Heart left ventricle (tissue), 16 donors: ENCODE data around the gene FOXP1. TPM values are rescaled to one million over a fixed set of nuclear protein-coding genes. Genes with fewer than 3 reads are reported as not detected.
A peak's percentile ranks its signal among the peaks of the same experiment; 100 is the strongest.

Experiments
- ATAC-seq, 4 donors: fragments of 200-7000 bp; cut with Tn5 transposase; one replicate each; pipeline ENCODE4 v1.9.1; 2020 to 2022; ENCODE audit warnings: moderate library complexity in 4 of 4, mild to moderate bottlenecking in 3 of 4, moderate number of reproducible peaks in 1 of 4
- DNase-seq, 5 donors: peaks; one replicate each; pipeline ENCODE4 v3.0.0-alpha.2; 2020
- H3K27ac ChIP-seq, 12 donors: fragments of 200-600 bp; sonication (generic) in 4 of 12; one replicate each; pipeline versions ENCODE4 v1.5.0 to v1.8.0; 2016 to 2022; ENCODE audit warnings: mild to moderate bottlenecking in 2 of 12
- H3K27me3 ChIP-seq, 9 donors: fragments of 200-600 bp; sonication (generic) in 2 of 9; one replicate each; pipeline versions ENCODE4 v1.5.1 to v1.8.0; 2016 to 2022; ENCODE audit warnings: mild to moderate bottlenecking in 3 of 9
- H3K36me3 ChIP-seq, 9 donors: fragments of 200-600 bp; sonication (generic) in 2 of 9; one replicate each; pipeline versions ENCODE4 v1.5.0 to v1.8.0; 2018 to 2022; ENCODE audit warnings: mild to moderate bottlenecking in 2 of 9
- H3K4me1 ChIP-seq, 12 donors: fragments of 200-600 bp; sonication (generic) in 4 of 12; one replicate each; pipeline versions ENCODE4 v1.5.0 to v1.8.0; 2016 to 2022; ENCODE audit warnings: mild to moderate bottlenecking in 3 of 12
- H3K4me3 ChIP-seq, 12 donors: fragments of 200-600 bp; sonication (generic) in 4 of 12; one replicate each; pipeline versions ENCODE4 v1.5.0 to v1.8.0; 2017 to 2022; ENCODE audit warnings: mild to moderate bottlenecking in 9 of 12, moderate library complexity in 4 of 12
- H3K9me3 ChIP-seq, 12 donors: fragments of 200-600 bp; sonication (generic) in 4 of 12; one replicate each; pipeline versions ENCODE4 v1.5.0 to v1.8.0; 2016 to 2022; ENCODE audit warnings: mild to moderate bottlenecking in 1 of 12
- POLR2A ChIP-seq, 2 donors: fragments of 450-650 bp; IDR thresholded peaks; one replicate each; pipeline ENCODE4 v1.6.1; 2017; ENCODE audit warnings: antibody characterized with exemption in 2 of 2, mild to moderate bottlenecking in 2 of 2, moderate library complexity in 2 of 2
- WGBS, 4 donors: extraction: QIAGEN DNeasy Blood & Tissue Kit in 2 of 4; methylation state at CpG; one replicate each; pipeline versions ENCODE4 v1.1.5 to v1.1.7; 2013 to 2018; 5-methylcytosine and 5-hydroxymethylcytosine counted together
- intact Hi-C, 10 donors: fragments of 100-400 bp; cut with DNase I; formaldehyde crosslinking; loops; one replicate each; pipeline versions ENCODE4 v1.11.1 to v1.14.2; 2022
- polyA plus RNA-seq, 2 donors: library from polyadenylated mRNA; stranded (reverse); fragments of 200-250 nt; gene quantifications; one replicate each; pipeline ENCODE4 v1.2.3, GENCODE V29; 2013
- total RNA-seq, 9 donors: library from RNA; depleted of rRNA in 2 of 9; stranded (reverse); fragments of >200 nt in 2 of 9; fragmentation: NEBNext Ultra II Directional in 3 of 9; extraction: Animal tissue kit (Norgen Biotek cat#: 25700) in 3 of 9; gene quantifications; one replicate each; pipeline versions ENCODE4 v1.1.0 to v1.2.4, GENCODE V29; 2016 to 2023
- TF ChIP-seq, protein P1 (sequence below), 12 donors: fragments of 200-600 bp; sonication (generic) in 4 of 12; IDR thresholded peaks; one replicate each; pipeline versions ENCODE4 v1.5.0 to v1.8.0; 2018 to 2022; ENCODE audit warnings: antibody characterized with exemption in 12 of 12, mild to moderate bottlenecking in 5 of 12
- donor health status: ischemic (EF 13 %, LVEDD 7.1; RV severe dilation, severe dysfunction).
- donor health status: healthy with polysubstance abuse.
- donor health status: DM: no; HTN: yes; CAD: no.
- donor health status: DM: no; HTN: no; CAD: no.
- donor health status: ischemic (EF 25% LVEDD 6.9; RV normal size, moderate dysfunction).
- donor health status: ischemic (EF 25% LVEDD 5.7; RV mildly dilated, moderate dysfunction).
- donor health status: healthy.
- donor health status: DM: yes; HTN: yes; CAD: no.
- donor health status: ischemic (EF 35%, LVEDD 5.7; RV mildly dilated, moderate dysfunction).
- donor health status: nonischemic (EF 11% LVEDD 7.7; RV severe dilation, severe dysfunction).
- donor health status: DM: yes; HTN: yes; CAD: no.
- donor health status: PGD.
- donor health status: ischemic (EF 29% LVEDD 5.4; RV normal size, mild dysfunction).
- donor health status: nonischemic (EF 23%, LVEDD 6.1; RV moderate dilation, normal function).

FOXP1 gene
- total and polyA plus RNA-seq, 11 donors = 14.9 to 67.8 (median 41.1) TPM

DNA sequence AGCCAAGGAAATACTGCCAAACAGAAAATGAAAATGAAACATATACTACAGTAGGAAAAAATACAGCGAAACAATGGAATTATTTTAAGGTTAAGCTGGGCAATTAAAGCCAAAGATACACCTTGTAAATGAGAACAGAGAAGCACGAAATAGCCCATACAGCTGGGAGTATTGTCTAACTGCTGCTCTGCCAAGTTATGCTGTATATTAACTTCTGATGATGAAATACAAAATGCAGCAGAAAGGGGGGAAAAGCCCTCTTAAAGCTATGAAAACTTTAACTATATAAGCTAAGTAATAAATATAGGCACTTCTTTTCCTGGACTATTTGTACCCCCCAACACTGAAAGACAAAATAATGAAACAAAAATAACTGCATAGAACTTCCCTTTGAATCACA lies 449.0 kb downstream of the FOXP1 start:
- intact Hi-C loops = loop anchor here in 6 of 10 donors (5.0 to 10.0 kb wide), 11 partner anchors 68 to 450 kb away; partner anchors contain the start of gene FOXP1 (in 3 of the 6)
- H3K27ac ChIP-seq = peak overlapping the region in 5 of 12 donors; percentile 15 to 85 (median 23)
- H3K27me3 ChIP-seq = no peaks in the 10 kb centered on the region
- peaks cover 0 to 53% (median 28%) of the 10 kb centered on the region in 12 donors for H3K4me1 ChIP-seq
- no peak for DNase-seq
- no peak for TF ChIP-seq POLR2A (IDR thresholded peaks at IDR 0.05)
- TF ChIP-seq, protein P1, sequence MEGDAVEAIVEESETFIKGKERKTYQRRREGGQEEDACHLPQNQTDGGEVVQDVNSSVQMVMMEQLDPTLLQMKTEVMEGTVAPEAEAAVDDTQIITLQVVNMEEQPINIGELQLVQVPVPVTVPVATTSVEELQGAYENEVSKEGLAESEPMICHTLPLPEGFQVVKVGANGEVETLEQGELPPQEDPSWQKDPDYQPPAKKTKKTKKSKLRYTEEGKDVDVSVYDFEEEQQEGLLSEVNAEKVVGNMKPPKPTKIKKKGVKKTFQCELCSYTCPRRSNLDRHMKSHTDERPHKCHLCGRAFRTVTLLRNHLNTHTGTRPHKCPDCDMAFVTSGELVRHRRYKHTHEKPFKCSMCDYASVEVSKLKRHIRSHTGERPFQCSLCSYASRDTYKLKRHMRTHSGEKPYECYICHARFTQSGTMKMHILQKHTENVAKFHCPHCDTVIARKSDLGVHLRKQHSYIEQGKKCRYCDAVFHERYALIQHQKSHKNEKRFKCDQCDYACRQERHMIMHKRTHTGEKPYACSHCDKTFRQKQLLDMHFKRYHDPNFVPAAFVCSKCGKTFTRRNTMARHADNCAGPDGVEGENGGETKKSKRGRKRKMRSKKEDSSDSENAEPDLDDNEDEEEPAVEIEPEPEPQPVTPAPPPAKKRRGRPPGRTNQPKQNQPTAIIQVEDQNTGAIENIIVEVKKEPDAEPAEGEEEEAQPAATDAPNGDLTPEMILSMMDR (IDR thresholded peaks at IDR 0.05) = no peak
- no peak overlapping the region for H3K4me3 ChIP-seq
- H3K9me3 ChIP-seq = no peaks in the 10 kb centered on the region
- H3K36me3 ChIP-seq = no peaks in the 10 kb centered on the region
- WGBS, 4 donors = 52 to 80% (median 66%) methylated on average over 2 of the region's 2 CpGs
- ATAC-seq = no peak

DNA sequence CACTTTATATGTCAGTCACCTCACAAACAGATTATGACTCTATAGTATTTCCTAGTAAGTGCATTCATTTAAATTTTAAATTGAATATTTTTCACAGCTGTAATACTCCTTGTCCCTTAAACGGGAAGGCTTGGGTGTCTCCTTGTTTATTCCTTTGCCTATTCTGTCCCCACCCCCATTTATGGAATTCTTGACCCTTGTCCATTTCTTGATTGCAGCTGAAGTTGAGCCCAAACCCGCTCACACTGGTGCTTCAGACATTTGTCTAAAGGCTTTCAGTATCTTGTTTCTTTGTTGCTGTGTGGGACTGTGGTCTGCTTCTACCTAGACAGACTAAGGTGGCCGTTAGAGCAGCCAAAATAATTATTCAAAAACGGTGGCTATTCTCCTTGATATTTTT lies 449.7 kb downstream of the FOXP1 start:
- H3K4me3 ChIP-seq = no peak overlapping the region
- no peak for TF ChIP-seq POLR2A (IDR thresholded peaks at IDR 0.05)
- TF ChIP-seq, protein P1 (IDR thresholded peaks at IDR 0.05) = no peak
- WGBS, 4 donors = 50 to 68% (median 54%) methylated on average over 4 of the region's 4 CpGs
- ATAC-seq (no peak), DNase-seq (no peak)
- peak overlapping the region in 5 of 12 donors; percentile 15 to 85 (median 23) for H3K27ac ChIP-seq
- peaks cover 0 to 60% (median 29%) of the 10 kb centered on the region in 12 donors for H3K4me1 ChIP-seq
- H3K27me3 ChIP-seq = no peaks in the 10 kb centered on the region
- intact Hi-C loops = loop anchor here in 6 of 10 donors (2.0 to 10.0 kb wide), 12 partner anchors 68 to 451 kb away; partner anchors contain the start of gene FOXP1 (in 4 of the 6)
- no peaks in the 10 kb centered on the region for H3K9me3 ChIP-seq
- H3K36me3 ChIP-seq = no peaks in the 10 kb centered on the region

DNA sequence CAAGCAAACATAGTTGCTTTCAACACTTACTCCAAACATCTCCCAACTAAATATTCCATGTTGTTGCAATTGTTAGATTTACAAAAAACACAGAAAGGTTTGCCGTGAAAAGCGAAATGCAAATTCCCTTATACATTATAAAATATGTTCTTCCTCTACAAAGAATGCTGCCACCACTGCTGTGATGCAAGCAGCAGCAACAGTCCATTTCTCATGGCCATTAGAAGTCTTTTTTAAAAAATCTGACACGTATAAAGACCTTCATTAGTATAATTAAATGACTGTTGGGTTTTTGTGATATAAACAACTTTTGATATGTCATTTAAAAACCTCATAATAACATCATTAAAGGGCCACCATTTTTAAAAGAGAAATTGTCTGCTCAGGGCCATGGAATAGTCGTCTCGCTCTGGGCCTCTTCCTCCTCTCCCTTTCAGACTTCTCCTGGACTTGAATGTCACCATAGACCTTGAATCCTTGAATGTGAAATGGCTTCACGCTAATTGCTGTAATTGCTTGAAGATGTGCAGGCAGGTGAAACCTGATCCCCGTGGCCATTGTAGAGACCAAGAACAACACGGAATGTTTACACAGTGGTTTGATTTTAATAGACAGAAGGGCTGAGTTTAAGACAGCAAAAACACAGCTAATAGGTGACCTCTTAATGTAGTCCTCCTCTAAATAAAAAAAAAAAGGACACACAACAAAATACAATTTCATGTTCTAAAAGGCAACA lies 450.4 kb downstream of the FOXP1 start:
- Histone ChIP-seq H3K9me3 (no peaks in the 10 kb centered on the region), H3K36me3 (no peaks in the 10 kb centered on the region), H3K27me3 (no peaks in the 10 kb centered on the region), H3K27ac (peak overlapping the region in 4 of 12 donors; percentile 23 to 90 (median 86)), H3K4me3 (no peak overlapping the region), H3K4me1 (peaks cover 0 to 67% (median 35%) of the 10 kb centered on the region in 12 donors)
- WGBS, 4 donors = 87 to 91% (median 89%) methylated on average over 8 of the region's 8 CpGs
- no peak for DNase-seq
- intact Hi-C loops = loop anchor here in 6 of 10 donors (2.0 to 10.0 kb wide), 12 partner anchors 69 to 452 kb away; partner anchors contain the start of gene FOXP1 (in 4 of the 6)
- no peak for ATAC-seq
- TF ChIP-seq, protein P1 (IDR thresholded peaks at IDR 0.05) = no peak
- TF ChIP-seq POLR2A (IDR thresholded peaks at IDR 0.05) = no peak
